GM13976 (cell line): Measurements from ENCODE around the gene DOCK8.

Experiments
- DNase-seq: peaks from one replicate; pipeline ENCODE4 v3.0.0; 2012; ENCODE audit warnings: low spot score
- CTCF ChIP-seq: IDR thresholded peaks from 2 replicates; pipeline ENCODE4 v1.5.1; 2012; ENCODE audit warnings: borderline replicate concordance, mild to moderate bottlenecking; ENCODE audit not compliant: insufficient read depth; ENCODE audit errors: extremely low read depth, missing control alignments, control extremely low read depth
- in situ Hi-C: fragments of 300-500 bp; cut with MboI; formaldehyde crosslinking; loops from one replicate; pipeline ENCODE4 v1.12.0; 2022; ENCODE audit warnings: low sequenced_read_pairs, mixed read lengths, inconsistent platforms; ENCODE audit not compliant: unreplicated experiment

Gene DOCK8

GRCh38 chr9:331197-331596 is 116.5 kb downstream of the DOCK8 start:
- no peak for DNase-seq
- no peak for TF ChIP-seq CTCF
- in situ Hi-C loops: no loop called here

GRCh38 chr9:335373-335772 is 120.7 kb downstream of the DOCK8 start:
- no peak for DNase-seq
- in situ Hi-C loops: no loop called here
- TF ChIP-seq CTCF: no peak

- in situ Hi-C loops: no loop called here
- TF ChIP-seq CTCF: no peak
- DNase-seq: no peak
Measured at GRCh38 chr9:336039-336438, 121.4 kb downstream of the DOCK8 start.

GRCh38 chr9:338602-339001 is 123.9 kb downstream of the DOCK8 start:
- no peak for TF ChIP-seq CTCF
- in situ Hi-C loops: no loop called here

GRCh38 chr9:341634-342421 is 127.2 kb downstream of the DOCK8 start:
- no peak for DNase-seq
- no peak for TF ChIP-seq CTCF
- in situ Hi-C loops: no loop called here

More at GRCh38 chr9:338602-339001, 123.9 kb downstream of the DOCK8 start:
- no peak for DNase-seq

GRCh38 chr9:343773-344172 is 129.1 kb downstream of the DOCK8 start:
- TF ChIP-seq CTCF: no peak
- DNase-seq: no peak
- in situ Hi-C loops: no loop called here
